ENCODE results near the gene SEPTIN14. TPM values are rescaled to one million over a fixed set of nuclear protein-coding genes. Genes with fewer than 3 reads are reported as not detected.
"Not testable (repeated sequence)": the region's sequence is repeated elsewhere in the genome, so short reads cannot be mapped to it uniquely, and the experiment has no call there.

Gene SEPTIN14
- total RNA-seq = not detected

DNA sequence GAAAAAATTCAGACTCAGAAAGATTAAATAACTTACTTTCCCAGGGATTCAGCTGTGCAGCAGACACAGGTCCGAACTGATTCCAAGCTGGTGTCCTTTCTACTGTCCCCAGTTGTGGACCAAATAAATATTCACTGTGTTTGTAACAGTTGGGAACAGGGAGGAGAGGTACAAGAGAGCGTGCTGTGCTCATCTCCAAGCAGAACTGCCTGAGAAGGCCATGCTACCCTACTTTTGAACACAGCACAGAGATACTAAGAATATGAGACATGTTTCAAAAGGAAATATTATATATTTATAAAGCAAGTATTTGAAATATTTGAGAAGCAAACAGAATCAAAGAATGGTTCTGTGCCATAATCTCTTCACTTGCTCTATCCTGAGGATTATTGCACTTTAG is at the start of gene SEPTIN14:
SEPTIN14 (minus strand) TSS at position 101 of the 400 bp plus-strand sequence. CDS start 756 bp downstream, outside the sequence.
- DNase-seq, H3K4me1 Mint-ChIP-seq, H3K9me3 Mint-ChIP-seq, H3K4me3 Mint-ChIP-seq, H3K27ac Mint-ChIP-seq, H3K27me3 Mint-ChIP-seq, H3K36me3 Mint-ChIP-seq: not testable (repeated sequence)

- H3K27me3 Mint-ChIP-seq = no peaks in the 10 kb centered on the region
These were observed 41.6 kb upstream of the SEPTIN14 start for GRCh38 chr7:55903985-55904759.

GRCh38 chr7:55901059-55901458 is 38.5 kb upstream of the SEPTIN14 start:
- H3K4me1 Mint-ChIP-seq, DNase-seq, H3K27ac Mint-ChIP-seq: not testable (repeated sequence)

More at GRCh38 chr7:55903985-55904759, 41.6 kb upstream of the SEPTIN14 start:
- Mint-ChIP-seq H3K36me3 (peaks cover 22% of the 10 kb centered on the region), H3K9me3 (peaks cover 2% of the 10 kb centered on the region), H3K27ac (no peak overlapping the region), H3K4me3 (no peak overlapping the region), H3K4me1 (no peaks in the 10 kb centered on the region)
- DNase-seq = no peak

DNA sequence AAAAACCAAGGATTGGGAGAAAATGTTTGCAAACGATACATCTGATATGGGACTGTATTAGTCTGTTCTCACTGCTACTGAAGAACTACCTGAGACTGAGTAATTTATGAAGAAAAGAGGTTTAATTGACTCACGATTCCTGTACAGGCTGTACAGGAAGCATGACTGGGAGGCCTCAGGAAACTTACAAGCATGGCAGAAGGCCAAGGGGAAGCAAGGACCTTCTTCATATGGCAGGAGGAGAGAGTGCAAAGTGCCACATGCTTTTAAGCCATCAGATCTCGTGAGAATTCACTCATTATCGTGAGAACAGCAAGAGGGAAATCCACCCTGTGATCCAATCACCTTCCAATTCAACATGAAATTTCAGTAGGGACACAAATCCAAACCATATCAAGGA is 35.7 kb upstream of the SEPTIN14 start:
- peaks cover 2% of the 10 kb centered on the region for H3K9me3 Mint-ChIP-seq
- peaks cover 9% of the 10 kb centered on the region for H3K36me3 Mint-ChIP-seq
- no peak overlapping the region for H3K4me3 Mint-ChIP-seq
- no peaks in the 10 kb centered on the region for H3K27me3 Mint-ChIP-seq
- no peak overlapping the region for H3K27ac Mint-ChIP-seq
- H3K4me1 Mint-ChIP-seq = no peaks in the 10 kb centered on the region
- no peak for DNase-seq

More at GRCh38 chr7:55901059-55901458, 38.5 kb upstream of the SEPTIN14 start:
- H3K9me3 Mint-ChIP-seq, H3K27me3 Mint-ChIP-seq, H3K36me3 Mint-ChIP-seq, H3K4me3 Mint-ChIP-seq: not testable (repeated sequence)

GRCh38 chr7:55895021-55895420 is 32.5 kb upstream of the SEPTIN14 start:
- Mint-ChIP-seq H3K36me3 (no peaks in the 10 kb centered on the region), H3K9me3 (no peaks in the 10 kb centered on the region)

GRCh38 chr7:55893940-55894339 is 31.4 kb upstream of the SEPTIN14 start:
- H3K36me3 Mint-ChIP-seq = no peaks in the 10 kb centered on the region
- no peaks in the 10 kb centered on the region for H3K4me1 Mint-ChIP-seq
- no peaks in the 10 kb centered on the region for H3K9me3 Mint-ChIP-seq
- no peak for DNase-seq
- no peak overlapping the region for H3K27ac Mint-ChIP-seq
- no peaks in the 10 kb centered on the region for H3K27me3 Mint-ChIP-seq
- H3K4me3 Mint-ChIP-seq = no peak overlapping the region

More at GRCh38 chr7:55895021-55895420, 32.5 kb upstream of the SEPTIN14 start:
- no peak overlapping the region for H3K27ac Mint-ChIP-seq
- no peak overlapping the region for H3K4me3 Mint-ChIP-seq
- no peak for DNase-seq
- no peaks in the 10 kb centered on the region for H3K4me1 Mint-ChIP-seq
- H3K27me3 Mint-ChIP-seq = no peaks in the 10 kb centered on the region

DNA sequence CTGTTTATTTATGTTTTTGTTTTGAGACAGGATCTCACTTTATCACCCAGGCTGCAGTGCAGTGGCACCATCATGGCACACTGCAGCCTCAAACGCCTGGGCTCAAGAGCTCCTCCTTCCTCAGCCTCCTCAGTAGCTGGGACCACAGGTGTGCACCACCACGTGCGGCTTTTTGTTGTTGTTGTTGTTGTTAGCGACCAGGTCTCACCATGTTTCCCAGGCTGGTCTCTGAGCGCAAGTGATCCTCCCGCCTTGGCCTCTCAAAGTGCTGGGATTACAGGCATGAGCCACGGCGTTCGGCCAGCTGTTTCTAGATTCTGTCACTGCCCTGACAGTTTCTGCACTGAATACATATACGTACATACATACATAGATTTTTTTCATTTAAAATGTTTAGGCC is 25.8 kb upstream of the SEPTIN14 start:
- not testable (repeated sequence) for H3K27me3 Mint-ChIP-seq, H3K36me3 Mint-ChIP-seq, H3K9me3 Mint-ChIP-seq, DNase-seq, H3K4me1 Mint-ChIP-seq
- Mint-ChIP-seq H3K27ac (peak overlapping the region; percentile 76), H3K4me3 (peak overlapping the region; percentile 77)

DNA sequence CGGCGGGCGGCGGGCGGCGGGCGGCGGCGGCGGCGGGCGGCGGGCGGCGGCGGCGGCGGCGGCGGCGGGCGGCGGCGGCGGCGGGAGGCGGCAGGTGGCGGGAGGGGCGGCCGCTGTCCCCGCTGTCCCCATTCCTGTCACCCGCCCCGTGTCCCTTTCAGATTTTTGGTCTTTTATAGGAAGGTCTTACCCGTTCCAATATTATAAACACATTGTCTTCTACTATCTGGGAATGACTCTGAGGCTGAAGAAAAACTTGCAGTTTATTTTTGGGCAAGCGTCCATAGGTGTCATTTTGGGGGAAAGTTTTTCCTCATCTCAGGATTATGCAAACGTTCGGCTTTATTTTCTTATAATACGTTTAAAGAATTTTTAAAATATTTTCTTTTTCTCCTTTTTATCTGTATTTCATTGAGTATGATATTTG is 25.3 kb upstream of the SEPTIN14 start:
- DNase-seq = no peak
- peaks cover 5% of the 10 kb centered on the region for H3K4me1 Mint-ChIP-seq
- peak overlapping the region; percentile 76 for H3K27ac Mint-ChIP-seq
- H3K9me3 Mint-ChIP-seq = no peaks in the 10 kb centered on the region
- H3K4me3 Mint-ChIP-seq = peak overlapping the region; percentile 77
- H3K36me3 Mint-ChIP-seq = peaks cover 2% of the 10 kb centered on the region
- no peaks in the 10 kb centered on the region for H3K27me3 Mint-ChIP-seq

GRCh38 chr7:55884321-55884720 is 21.8 kb upstream of the SEPTIN14 start:
- Mint-ChIP-seq H3K4me1 (peaks cover 5% of the 10 kb centered on the region), H3K9me3 (no peaks in the 10 kb centered on the region), H3K36me3 (peaks cover 2% of the 10 kb centered on the region), H3K27me3 (no peaks in the 10 kb centered on the region), H3K27ac (no peak overlapping the region), H3K4me3 (no peak overlapping the region)
- no peak for DNase-seq

DNA sequence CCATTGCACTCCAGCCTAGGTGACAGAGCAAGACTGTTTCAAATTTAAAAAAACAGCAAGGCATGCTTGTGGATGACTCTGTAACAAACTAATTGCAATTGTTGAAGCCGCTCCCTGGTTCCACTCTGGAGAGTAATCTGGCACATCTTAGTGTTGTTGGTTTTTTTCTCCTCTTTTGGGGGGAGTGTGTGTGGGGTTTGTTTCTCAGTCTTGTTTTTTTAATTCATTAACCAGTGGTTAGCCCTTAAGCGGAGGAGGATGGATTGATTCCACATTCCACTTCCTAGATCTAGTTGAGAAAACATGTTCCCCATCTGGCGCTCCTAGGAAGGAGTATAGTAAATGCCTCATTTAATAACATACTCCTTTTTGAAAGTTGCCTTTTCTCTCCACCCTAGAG is 16.1 kb upstream of the SEPTIN14 start:
- Mint-ChIP-seq H3K27me3 (no peaks in the 10 kb centered on the region), H3K4me1 (no peaks in the 10 kb centered on the region), H3K27ac (no peak overlapping the region), H3K4me3 (no peak overlapping the region), H3K36me3 (no peaks in the 10 kb centered on the region), H3K9me3 (no peaks in the 10 kb centered on the region)
- DNase-seq = no peak

GRCh38 chr7:55877308-55877707 is 14.8 kb upstream of the SEPTIN14 start:
- no peak overlapping the region for H3K4me3 Mint-ChIP-seq
- H3K4me1 Mint-ChIP-seq = no peaks in the 10 kb centered on the region
- DNase-seq = no peak
- no peak overlapping the region for H3K27ac Mint-ChIP-seq
- H3K9me3 Mint-ChIP-seq = no peaks in the 10 kb centered on the region
- H3K27me3 Mint-ChIP-seq = no peaks in the 10 kb centered on the region
- no peaks in the 10 kb centered on the region for H3K36me3 Mint-ChIP-seq

DNA sequence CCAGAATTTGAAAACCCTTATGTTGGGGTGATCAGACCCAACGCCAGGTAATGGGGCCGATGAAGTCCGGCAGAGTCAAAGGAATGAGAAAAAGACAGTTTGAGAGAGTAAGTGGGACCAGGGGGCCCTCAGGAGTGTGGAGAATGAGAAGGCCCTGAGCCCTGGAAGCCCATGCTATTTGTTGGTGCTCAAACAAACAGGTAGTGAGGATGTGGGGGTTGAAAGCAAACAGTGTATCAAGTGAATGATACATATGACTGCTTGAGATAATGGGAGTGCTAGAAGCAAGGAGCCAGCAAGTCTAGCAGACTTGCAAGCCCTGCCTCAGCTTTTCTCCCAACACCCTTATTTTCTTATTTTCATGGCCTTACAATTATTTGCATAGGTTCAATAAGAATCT is 11.2 kb upstream of the SEPTIN14 start:
- no peaks in the 10 kb centered on the region for H3K9me3 Mint-ChIP-seq
- no peak overlapping the region for H3K27ac Mint-ChIP-seq
- no peak overlapping the region for H3K4me3 Mint-ChIP-seq
- H3K4me1 Mint-ChIP-seq = no peaks in the 10 kb centered on the region
- H3K36me3 Mint-ChIP-seq = no peaks in the 10 kb centered on the region
- DNase-seq = no peak
- no peaks in the 10 kb centered on the region for H3K27me3 Mint-ChIP-seq

DNA sequence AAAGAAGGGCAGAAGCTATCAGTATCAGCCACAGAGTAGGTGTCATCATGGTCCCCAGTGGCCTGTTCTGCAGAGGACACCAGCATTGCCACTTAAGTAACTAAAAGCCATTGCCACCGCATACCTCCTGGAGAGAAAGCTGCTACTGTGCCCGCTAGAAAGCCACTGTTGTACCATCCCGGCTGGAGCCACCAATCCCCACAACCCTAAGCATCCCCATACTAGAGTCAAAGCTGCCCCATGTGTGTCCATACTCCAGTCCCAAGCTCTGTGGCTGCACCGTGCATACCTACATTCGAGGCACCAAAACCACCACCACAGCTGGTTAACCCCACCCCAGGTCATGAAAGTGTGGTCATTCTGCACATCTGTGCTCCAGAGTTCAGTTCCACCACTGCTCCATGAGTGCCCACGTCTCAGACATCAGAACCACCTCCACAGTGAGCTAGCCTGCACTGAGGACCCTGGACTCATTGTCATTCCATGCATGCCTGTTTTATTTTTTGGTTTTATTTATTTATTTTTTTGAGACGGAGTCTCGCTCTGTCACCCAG is 9.5 kb upstream of the SEPTIN14 start:
- Mint-ChIP-seq H3K27ac (no peak overlapping the region), H3K36me3 (no peaks in the 10 kb centered on the region), H3K27me3 (no peaks in the 10 kb centered on the region), H3K4me1 (no peaks in the 10 kb centered on the region), H3K9me3 (no peaks in the 10 kb centered on the region), H3K4me3 (no peak overlapping the region)
- no peak for DNase-seq

GRCh38 chr7:55868989-55869388 is 6.4 kb upstream of the SEPTIN14 start:
- H3K4me3 Mint-ChIP-seq, H3K27ac Mint-ChIP-seq, H3K27me3 Mint-ChIP-seq, H3K36me3 Mint-ChIP-seq, H3K4me1 Mint-ChIP-seq, H3K9me3 Mint-ChIP-seq, DNase-seq: not testable (repeated sequence)

GRCh38 chr7:55845164-55845563 is 17.4 kb downstream of the SEPTIN14 start:
- DNase-seq, H3K36me3 Mint-ChIP-seq, H3K9me3 Mint-ChIP-seq, H3K4me1 Mint-ChIP-seq, H3K27ac Mint-ChIP-seq, H3K4me3 Mint-ChIP-seq, H3K27me3 Mint-ChIP-seq: not testable (repeated sequence)

- Mint-ChIP-seq H3K4me1 (no peaks in the 10 kb centered on the region), H3K4me3 (no peak overlapping the region), H3K9me3 (no peaks in the 10 kb centered on the region), H3K36me3 (no peaks in the 10 kb centered on the region), H3K27me3 (no peaks in the 10 kb centered on the region), H3K27ac (no peak overlapping the region)
- DNase-seq = no peak
These were observed 24.0 kb downstream of the SEPTIN14 start for GRCh38 chr7:55838595-55838994.
